Adrenal gland (tissue), 12 donors: Measurements from ENCODE around the gene GJB5. TPM values are rescaled to one million over a fixed set of nuclear protein-coding genes. Genes with fewer than 3 reads are reported as not detected.

ENCODE experiments used
- DNase-seq, 7 donors: peaks; one replicate each; pipeline ENCODE4 v3.0.0-alpha.2; 2019 to 2020
- H3K27ac ChIP-seq, 5 donors: fragments of 200-600 bp; sonication (generic) in 4 of 5; 1 replicate in 3 of 5; 2 replicates in 2 of 5; pipeline versions ENCODE4 v1.5.1 to v1.8.0; 2016 to 2020; ENCODE audit warnings: mild to moderate bottlenecking in 1 of 5
- H3K27me3 ChIP-seq: fragments of 200-600 bp; 2 replicates; pipeline ENCODE4 v1.8.0; 2021
- H3K36me3 ChIP-seq, 2 donors: fragments of 200-600 bp; replicated peaks in 1 of 2; 1 replicate in 1 of 2; 2 replicates in 1 of 2; pipeline versions ENCODE4 v1.5.1 to v1.8.0; 2018 to 2022
- H3K4me1 ChIP-seq, 2 donors: fragments of 200-600 bp; replicated peaks in 1 of 2; 1 replicate in 1 of 2; 2 replicates in 1 of 2; pipeline versions ENCODE4 v1.5.1 to v1.8.0; 2018 to 2021
- H3K4me3 ChIP-seq, 4 donors: fragments of 200-600 bp; sonication (generic) in 3 of 4; one replicate each; pipeline ENCODE4 v1.5.1; 2016 to 2018
- H3K9me3 ChIP-seq, 3 donors: fragments of 200-600 bp; sonication (generic) in 1 of 3; replicated peaks in 1 of 3; 1 replicate in 2 of 3; 2 replicates in 1 of 3; pipeline versions ENCODE4 v1.5.1 to v1.8.0; 2016 to 2021
- POLR2A ChIP-seq, 2 donors: fragments of 450-650 bp; IDR thresholded peaks; one replicate each; pipeline ENCODE4 v1.6.1; 2017; ENCODE audit warnings: antibody characterized with exemption in 2 of 2, mild to moderate bottlenecking in 2 of 2, moderate library complexity in 1 of 2
- WGBS, 4 donors: extraction: QIAGEN DNeasy Blood & Tissue Kit in 2 of 4; methylation state at CpG; one replicate each; pipeline versions ENCODE4 v1.1.5 to v1.1.7; 2013 to 2017; 5-methylcytosine and 5-hydroxymethylcytosine counted together
- intact Hi-C, 2 donors: fragments of 100-400 bp; cut with DNase I; formaldehyde crosslinking; loops; one replicate each; pipeline versions ENCODE4 v1.14.1 to v1.15.0; 2022 to 2023
- polyA plus RNA-seq, 3 donors: library from polyadenylated mRNA; stranded (reverse); fragments of 200-250 nt in 2 of 3; fragments of 350-450 nt in 1 of 3; fragmentation: Illumina TruSeq in 1 of 3; extraction: RNeasy Lipid Tissue Mini Kit (QIAGEN cat#74804) in 1 of 3; gene quantifications; one replicate each; pipeline ENCODE4 v1.2.3, GENCODE V29; 2013 to 2014
- total RNA-seq, 9 donors: library from RNA; depleted of rRNA in 4 of 9; stranded (reverse); fragments of >200 nt in 4 of 9; fragments of 120-200 nt in 1 of 9; fragmentation: NEBNext Ultra II Directional in 1 of 9; extraction: Animal tissue kit (Norgen Biotek cat#: 25700) in 1 of 9; gene quantifications; one replicate each; pipeline versions ENCODE4 v1.1.0 to v1.2.4, GENCODE V29; 2013 to 2023
- TF ChIP-seq, protein P1 (sequence below), 6 experiments: fragments of 450-650 bp in 4 of 6; fragments of 200-600 bp in 2 of 6; sonication (generic) in 1 of 6; IDR thresholded peaks; 1 replicate in 5 of 6; 2 replicates in 1 of 6; pipeline versions ENCODE4 v1.5.1 to v1.8.0; 2016 to 2021; ENCODE audit warnings: antibody characterized with exemption in 6 of 6, mild to moderate bottlenecking in 2 of 6, moderate library complexity in 1 of 6
- donor health status: healthy with polysubstance abuse.
- donor health status: Bipolar disorder and iron deficiency.
- donor health status: DM: yes; HTN: yes; CAD: no.
- donor health status: DM: no; HTN: no; CAD: no.
- donor health status: DM: no; HTN: no; CAD: no.
- donor health status: DM: yes; HTN: yes; CAD: no.

Gene GJB5
- total and polyA plus RNA-seq, 12 donors: not detected

DNA sequence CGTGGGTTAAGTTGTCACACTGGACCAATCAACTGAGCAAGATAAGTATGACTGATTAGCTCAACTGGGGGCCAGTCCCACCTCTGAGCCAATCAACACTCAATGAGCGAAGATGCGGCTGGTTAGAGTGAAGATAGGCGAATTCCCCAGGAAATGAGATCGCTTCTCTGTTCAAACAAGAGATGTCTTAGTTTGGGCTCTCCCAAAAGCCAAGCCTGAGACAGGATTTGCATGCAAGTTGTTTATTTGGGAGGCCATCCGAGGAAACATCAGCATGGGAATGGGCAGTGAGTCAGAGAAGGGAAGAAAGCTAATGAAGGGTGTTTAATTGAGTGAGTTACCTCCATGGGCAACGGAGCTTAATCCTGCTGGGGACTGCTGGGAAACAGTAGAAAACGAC lies 4.9 kb upstream of the GJB5 start:
- H3K9me3 ChIP-seq: no peaks in the 10 kb centered on the region
- TF ChIP-seq, protein P1, sequence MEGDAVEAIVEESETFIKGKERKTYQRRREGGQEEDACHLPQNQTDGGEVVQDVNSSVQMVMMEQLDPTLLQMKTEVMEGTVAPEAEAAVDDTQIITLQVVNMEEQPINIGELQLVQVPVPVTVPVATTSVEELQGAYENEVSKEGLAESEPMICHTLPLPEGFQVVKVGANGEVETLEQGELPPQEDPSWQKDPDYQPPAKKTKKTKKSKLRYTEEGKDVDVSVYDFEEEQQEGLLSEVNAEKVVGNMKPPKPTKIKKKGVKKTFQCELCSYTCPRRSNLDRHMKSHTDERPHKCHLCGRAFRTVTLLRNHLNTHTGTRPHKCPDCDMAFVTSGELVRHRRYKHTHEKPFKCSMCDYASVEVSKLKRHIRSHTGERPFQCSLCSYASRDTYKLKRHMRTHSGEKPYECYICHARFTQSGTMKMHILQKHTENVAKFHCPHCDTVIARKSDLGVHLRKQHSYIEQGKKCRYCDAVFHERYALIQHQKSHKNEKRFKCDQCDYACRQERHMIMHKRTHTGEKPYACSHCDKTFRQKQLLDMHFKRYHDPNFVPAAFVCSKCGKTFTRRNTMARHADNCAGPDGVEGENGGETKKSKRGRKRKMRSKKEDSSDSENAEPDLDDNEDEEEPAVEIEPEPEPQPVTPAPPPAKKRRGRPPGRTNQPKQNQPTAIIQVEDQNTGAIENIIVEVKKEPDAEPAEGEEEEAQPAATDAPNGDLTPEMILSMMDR (IDR thresholded peaks at IDR 0.05): no peak
- TF ChIP-seq POLR2A (IDR thresholded peaks at IDR 0.05): no peak
- no peaks in the 10 kb centered on the region for H3K27me3 ChIP-seq
- intact Hi-C loops: no loop called here
- H3K27ac ChIP-seq: no peak overlapping the region
- WGBS, 4 donors: 58 to 71% (median 68%) methylated on average over 8 of the region's 8 CpGs
- no peaks in the 10 kb centered on the region for H3K4me1 ChIP-seq
- H3K36me3 ChIP-seq: no peaks in the 10 kb centered on the region
- no peak overlapping the region for H3K4me3 ChIP-seq
- no peak for DNase-seq

DNA sequence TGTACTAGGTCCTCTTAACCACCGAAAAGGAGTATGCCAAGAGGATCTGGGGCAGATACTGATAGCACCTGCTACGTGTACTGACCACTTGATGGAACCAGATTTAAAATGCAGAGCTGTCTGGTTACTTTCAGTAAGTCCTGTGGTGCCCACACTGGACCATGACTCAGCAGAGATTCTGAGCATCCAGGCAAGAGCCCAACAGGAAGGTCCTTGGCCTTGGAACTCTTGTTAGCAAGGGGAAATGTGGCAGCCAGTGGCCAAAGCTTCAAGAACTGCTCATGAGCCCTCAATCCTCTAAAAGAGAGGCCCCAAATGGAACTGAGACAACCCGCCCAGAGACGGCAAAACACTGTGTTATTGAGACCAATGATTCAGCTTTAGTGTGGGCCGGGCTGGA lies 4.2 kb upstream of the GJB5 start:
- peak in 5 of 7 donors; percentile 24 to 55 (median 38) for DNase-seq
- TF ChIP-seq POLR2A (IDR thresholded peaks at IDR 0.05): no peak
- TF ChIP-seq, protein P1 (IDR thresholded peaks at IDR 0.05): no peak

DNA sequence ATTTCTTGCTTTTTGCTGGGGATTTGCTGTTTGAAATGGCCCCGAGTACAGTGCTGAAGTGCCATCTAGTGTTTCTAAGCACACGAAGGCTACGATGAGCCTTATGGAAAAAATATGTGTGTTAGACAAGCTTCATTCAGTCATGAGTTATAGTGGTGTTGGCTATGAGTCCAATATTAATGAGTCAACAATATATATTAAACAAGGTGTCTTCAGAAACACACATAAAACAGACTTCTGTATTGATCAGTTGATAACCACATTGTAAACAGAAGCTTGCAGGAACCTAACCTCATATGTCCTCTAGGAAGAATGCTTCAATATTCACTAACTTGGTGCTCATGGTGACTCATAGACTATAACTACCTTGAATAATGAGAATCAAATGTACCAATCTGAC lies 1.7 kb upstream of the GJB5 start:
- intact Hi-C loops: no loop called here
- Histone ChIP-seq H3K27ac (no peak overlapping the region), H3K4me1 (no peaks in the 10 kb centered on the region), H3K27me3 (no peaks in the 10 kb centered on the region), H3K4me3 (no peak overlapping the region), H3K36me3 (no peaks in the 10 kb centered on the region), H3K9me3 (no peaks in the 10 kb centered on the region)
- DNase-seq: no peak
- WGBS, 4 donors: 82 to 87% (median 84%) methylated on average over 3 of the region's 3 CpGs
- TF ChIP-seq, protein P1 (IDR thresholded peaks at IDR 0.05): no peak
- no peak for TF ChIP-seq POLR2A (IDR thresholded peaks at IDR 0.05)

More for the DNA sequence above, 4.2 kb upstream of the GJB5 start:
- no peaks in the 10 kb centered on the region for H3K27me3 ChIP-seq
- intact Hi-C loops: no loop called here
- H3K27ac ChIP-seq: no peak overlapping the region
- 70 to 88% (median 83%) methylated on average over 2 to 5 of the region's 5 CpGs for WGBS, 4 donors
- no peaks in the 10 kb centered on the region for H3K4me1 ChIP-seq
- no peak overlapping the region for H3K4me3 ChIP-seq
- H3K9me3 ChIP-seq: no peaks in the 10 kb centered on the region
- no peaks in the 10 kb centered on the region for H3K36me3 ChIP-seq

DNA sequence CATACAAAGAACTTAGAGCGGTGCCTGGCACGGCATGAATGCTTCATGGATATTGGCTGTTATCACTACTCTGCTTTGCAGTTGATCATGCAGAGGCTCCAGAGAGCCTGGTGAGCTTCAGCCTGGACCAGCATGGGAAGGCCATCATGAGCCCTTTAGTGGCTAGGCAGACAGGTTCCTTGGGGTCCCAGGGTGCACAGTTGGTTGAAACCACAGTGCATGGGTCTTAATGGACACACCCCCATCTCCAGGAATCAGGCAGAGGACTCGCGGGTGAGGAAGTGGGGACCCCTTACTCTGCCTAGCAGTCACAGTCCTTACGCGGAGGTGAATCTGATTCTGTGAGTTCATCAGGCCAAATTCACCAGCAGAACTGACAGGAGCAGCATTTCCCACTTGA lies 1.1 kb downstream of the GJB5 start:
- TF ChIP-seq, protein P1 (IDR thresholded peaks at IDR 0.05): no peak
- TF ChIP-seq POLR2A (IDR thresholded peaks at IDR 0.05): no peak
- WGBS, 4 donors: 88 to 95% (median 92%) methylated on average over 6 of the region's 6 CpGs
- Histone ChIP-seq H3K4me3 (no peak overlapping the region), H3K9me3 (no peaks in the 10 kb centered on the region), H3K27ac (no peak overlapping the region), H3K4me1 (no peaks in the 10 kb centered on the region), H3K36me3 (no peaks in the 10 kb centered on the region), H3K27me3 (no peaks in the 10 kb centered on the region)
- no peak for DNase-seq
- intact Hi-C loops: no loop called here
